HG03571 (cell line): ENCODE data around the gene PKP3.
"Not testable (repeated sequence)": the region's sequence is repeated elsewhere in the genome, so short reads cannot be mapped to it uniquely, and the experiment has no call there.

Experiments
- ATAC-seq: cut with Tn5 transposase; IDR thresholded peaks from one replicate; pipeline ENCODE4 v1.9.1; 2021; ENCODE audit not compliant: unreplicated experiment

The PKP3 gene

GRCh38 chr11:408154-409007 lies 14.4 kb downstream of the PKP3 start:
- ATAC-seq, result no peak

GRCh38 chr11:409008-409599 lies 15.1 kb downstream of the PKP3 start:
- no peak for ATAC-seq

- no peak for ATAC-seq
Measured at GRCh38 chr11:409600-410483, 15.8 kb downstream of the PKP3 start.

GRCh38 chr11:410711-411110 lies 16.7 kb downstream of the PKP3 start:
- not testable (repeated sequence) for ATAC-seq

- ATAC-seq, result not testable (repeated sequence)
Measured at GRCh38 chr11:411520-411919, 17.5 kb downstream of the PKP3 start.

- ATAC-seq, result no peak
Measured at GRCh38 chr11:412641-413119, 18.7 kb downstream of the PKP3 start.

GRCh38 chr11:413120-414081 lies 19.4 kb downstream of the PKP3 start:
- ATAC-seq, result no peak

GRCh38 chr11:414318-414857 lies 20.4 kb downstream of the PKP3 start:
- ATAC-seq, result no peak

- no peak for ATAC-seq
Measured at GRCh38 chr11:415640-416041, 21.6 kb downstream of the PKP3 start.

GRCh38 chr11:416051-416756 lies 22.2 kb downstream of the PKP3 start:
- no peak for ATAC-seq

GRCh38 chr11:416757-417621 lies 23.0 kb downstream of the PKP3 start:
- ATAC-seq, result no peak

- no peak for ATAC-seq
Measured at GRCh38 chr11:417652-418342, 23.8 kb downstream of the PKP3 start.

GRCh38 chr11:418343-419247 lies 24.6 kb downstream of the PKP3 start:
- no peak for ATAC-seq

- no peak for ATAC-seq
Measured at GRCh38 chr11:419248-420005, 25.4 kb downstream of the PKP3 start.

- no peak for ATAC-seq
Measured at GRCh38 chr11:420054-420910, 26.3 kb downstream of the PKP3 start.
